ENCODE data around the gene DYNC2H1.
A peak's percentile ranks its signal among the peaks of the same experiment; 100 is the strongest.

The DYNC2H1 gene

GRCh38 chr11:103091801-103092524 lies 17.3 kb upstream of the DYNC2H1 start, which contains the start of gene DCUN1D5 (continued):
- TF ChIP-seq ZBTB17 (tag by site-specific recombination; IDR thresholded peaks at IDR 0.05), result peak; percentile 48; the same call in 1 of the 2 replicates
- peak; percentile 63 for TF ChIP-seq PRDM10 (tag by site-specific recombination; IDR thresholded peaks at IDR 0.05)
- TF ChIP-seq ZNF654 (tag by site-specific recombination; IDR thresholded peaks at IDR 0.05; ENCODE audit: low read depth), result no peak
- peak; percentile 37 for TF ChIP-seq ZBTB26 (tag by site-specific recombination; optimal IDR thresholded peaks at IDR 0.05)
- peak; percentile 62 for TF ChIP-seq KLF16 (tag by site-specific recombination; IDR thresholded peaks at IDR 0.05)
- peak; percentile 22; the same call in 1 of the 2 replicates for TF ChIP-seq SP7 (tag by site-specific recombination; IDR thresholded peaks at IDR 0.05)
- no peak for TF ChIP-seq ZNF433 (tag by site-specific recombination; IDR thresholded peaks at IDR 0.05; ENCODE audit: low read depth)
- 0 out of 2 replicates have a peak, but pooled peaks have one; percentile 13 for TF ChIP-seq ZFP37 (tag by site-specific recombination; IDR thresholded peaks at IDR 0.05)
- peak; percentile 58 for TF ChIP-seq ZNF335 (tag by site-specific recombination; conservative IDR thresholded peaks at IDR 0.05)
- TF ChIP-seq ZNF558 (tag by site-specific recombination; IDR thresholded peaks at IDR 0.05), result no peak
- no peak for TF ChIP-seq ZNF488 (tag by site-specific recombination; IDR thresholded peaks at IDR 0.05)
- TF ChIP-seq KLF9 (tag by site-specific recombination; IDR thresholded peaks at IDR 0.05; ENCODE audit: low read depth), result peak; percentile 91
- TF ChIP-seq TRIM28 (IDR thresholded peaks at IDR 0.05; ENCODE audit: borderline replicate concordance, low read length), result peak; percentile 59; the same call in 1 of the 2 replicates
- TF ChIP-seq ZXDB (tag by site-specific recombination; IDR thresholded peaks at IDR 0.05), result peak; percentile 51; the same call in 1 of the 2 replicates
- TF ChIP-seq ZEB2 (tag by site-specific recombination; IDR thresholded peaks at IDR 0.05), result peak; percentile 94

GRCh38 chr11:103097279-103097678 lies 11.9 kb upstream of the DYNC2H1 start:
- H3K9me3 ChIP-seq (ENCODE audit: control insufficient read depth, insufficient read depth, low read depth, low read length), result no peaks in the 10 kb centered on the region
- no peak overlapping the region for H3K4me3 ChIP-seq (ENCODE audit: low read depth, low read length)
- H3K4me1 ChIP-seq (ENCODE audit: control insufficient read depth, insufficient read depth, low read length), result peaks cover 3% of the 10 kb centered on the region; the same call in 1 of the 2 replicates
- H3K36me3 ChIP-seq (ENCODE audit: control insufficient read depth in 2 of 2, insufficient read depth in 1 of 2, low read length in 2 of 2), result no peaks in the 10 kb centered on the region
- CTCF ChIA-PET, result interaction anchor here (1.0 kb wide), 1 partner anchor 61 kb away, joined by 3 read pairs; no protein-coding TSS in a partner anchor
- H3K27ac ChIP-seq (ENCODE audit: extremely low read depth, low read depth, low read length), result no peak overlapping the region
- POLR2A ChIA-PET, result no interaction called here
- no peak for TF ChIP-seq ZBTB10 (tag by site-specific recombination; IDR thresholded peaks at IDR 0.05)
- no peak for TF ChIP-seq ZNF704 (tag by site-specific recombination; IDR thresholded peaks at IDR 0.05)
- no peak for TF ChIP-seq ZNF266 (tag by site-specific recombination; IDR thresholded peaks at IDR 0.05; ENCODE audit: low read depth)
- no peak for TF ChIP-seq ZNF202 (tag by site-specific recombination; IDR thresholded peaks at IDR 0.05; ENCODE audit: borderline replicate concordance)
- TF ChIP-seq ZNF830 (tag by site-specific recombination; IDR thresholded peaks at IDR 0.05; ENCODE audit: low read depth), result no peak
- TF ChIP-seq ZNF548 (tag by site-specific recombination; IDR thresholded peaks at IDR 0.05), result no peak
- TF ChIP-seq GLI4 (tag by site-specific recombination; IDR thresholded peaks at IDR 0.05), result no peak
- no peak for TF ChIP-seq ZBTB11 (tag by site-specific recombination; conservative IDR thresholded peaks at IDR 0.05; ENCODE audit: low read depth)
